Measurements from ENCODE around the gene CA12. TPM values are rescaled to one million over a fixed set of nuclear protein-coding genes. Genes with fewer than 3 reads are reported as not detected.

Gene CA12
- polyA plus RNA-seq, 6 donors from 2014 or later = not detected

DNA sequence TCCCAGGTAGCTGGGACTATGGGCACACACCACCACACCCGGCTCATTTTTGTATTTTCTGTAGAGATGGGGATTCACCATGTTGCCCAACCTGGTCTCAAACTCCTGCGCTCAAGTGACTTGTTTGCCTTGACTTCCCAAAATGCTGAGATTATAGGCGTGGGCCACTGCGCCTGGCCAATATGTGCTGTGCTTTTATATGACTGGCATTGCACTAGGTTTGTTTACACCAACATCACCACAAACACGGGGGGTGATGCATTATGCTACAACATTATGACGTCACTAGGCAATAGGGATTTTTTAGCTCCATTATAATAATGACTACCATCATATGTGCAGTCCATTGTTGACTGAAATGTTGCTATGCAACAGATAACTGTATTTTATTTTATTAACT, 97.3 kb downstream of the CA12 start:
- Mint-ChIP-seq H3K4me1 (peaks cover 6 to 13% (median 12%) of the 10 kb centered on the region in 3 donors), H3K36me3 (peaks cover 8 to 21% of the 10 kb centered on the region in 2 donors), H3K27ac (no peak overlapping the region), H3K9me3 (no peaks in the 10 kb centered on the region), H3K4me3 (peak overlapping the region in 1 of 8 donors; percentile 19), H3K27me3 (no peaks in the 10 kb centered on the region)
- ATAC-seq (ENCODE audit: low read depth in 2 of 2) = no peak
- no peak for DNase-seq

DNA sequence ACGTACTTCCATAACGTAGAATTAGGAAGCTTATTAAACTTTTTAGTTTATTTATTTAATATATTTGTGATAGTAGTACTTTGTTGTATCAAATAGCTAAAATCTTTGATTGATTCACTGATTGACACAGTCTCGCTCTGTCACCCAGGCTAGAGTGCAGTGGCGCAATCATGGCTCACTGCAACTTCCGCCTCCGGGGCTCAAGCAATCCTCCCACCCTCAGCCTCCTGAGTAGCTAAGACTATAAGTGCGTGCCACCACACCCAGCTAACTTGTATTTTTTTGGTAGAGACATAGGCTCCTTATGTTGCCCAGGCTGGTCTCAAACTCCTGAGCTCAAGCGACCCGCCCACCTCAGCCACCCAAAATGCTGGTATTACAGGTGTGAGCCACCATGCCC, 98.5 kb downstream of the CA12 start:
- Mint-ChIP-seq H3K36me3 (peaks cover 8 to 18% of the 10 kb centered on the region in 2 donors), H3K4me1 (peaks cover 0 to 14% (median 12%) of the 10 kb centered on the region in 3 donors), H3K4me3 (peak overlapping the region in 1 of 8 donors; percentile 39), H3K27me3 (no peaks in the 10 kb centered on the region), H3K27ac (no peak overlapping the region), H3K9me3 (no peaks in the 10 kb centered on the region)
- DNase-seq (no peak), ATAC-seq (ENCODE audit: low read depth in 2 of 2) (no peak)

DNA sequence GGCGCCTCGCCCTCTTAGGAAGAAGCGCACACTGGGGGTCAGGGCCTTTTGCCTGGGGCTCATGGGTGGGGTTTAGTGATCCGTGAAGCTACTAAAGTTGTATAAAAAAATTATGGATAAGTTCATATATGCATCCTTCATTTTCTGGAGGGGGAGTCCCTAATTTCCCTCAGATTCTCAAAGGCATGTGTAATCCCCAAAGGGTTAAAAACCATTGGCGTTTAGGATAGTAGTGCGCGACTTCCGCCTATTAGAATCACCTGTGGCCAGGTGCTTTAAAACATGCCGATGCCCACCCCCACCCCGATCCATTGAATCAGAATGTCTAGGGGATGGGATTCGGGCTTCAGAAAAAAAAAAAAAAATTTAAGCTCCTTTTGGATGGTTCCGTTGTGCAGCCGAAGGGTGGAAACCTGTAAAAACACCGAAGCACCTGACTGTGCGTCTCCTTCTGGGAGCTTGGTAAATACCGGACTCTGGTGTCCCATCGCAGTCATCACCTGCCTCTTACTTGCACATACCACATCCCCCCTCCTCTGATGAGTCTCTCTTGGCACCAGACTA, 103.7 kb downstream of the CA12 start:
- ATAC-seq (ENCODE audit: low read depth in 2 of 2) (no peak), DNase-seq (no peak)
- Mint-ChIP-seq H3K9me3 (no peaks in the 10 kb centered on the region), H3K27ac (peak overlapping the region; percentile 49 to 91 (median 77)), H3K36me3 (peaks cover 0 to 5% of the 10 kb centered on the region in 2 donors), H3K27me3 (no peaks in the 10 kb centered on the region), H3K4me3 (peak overlapping the region; percentile 72 to 94 (median 87)), H3K4me1 (peaks cover 8 to 21% (median 18%) of the 10 kb centered on the region in 3 donors)

DNA sequence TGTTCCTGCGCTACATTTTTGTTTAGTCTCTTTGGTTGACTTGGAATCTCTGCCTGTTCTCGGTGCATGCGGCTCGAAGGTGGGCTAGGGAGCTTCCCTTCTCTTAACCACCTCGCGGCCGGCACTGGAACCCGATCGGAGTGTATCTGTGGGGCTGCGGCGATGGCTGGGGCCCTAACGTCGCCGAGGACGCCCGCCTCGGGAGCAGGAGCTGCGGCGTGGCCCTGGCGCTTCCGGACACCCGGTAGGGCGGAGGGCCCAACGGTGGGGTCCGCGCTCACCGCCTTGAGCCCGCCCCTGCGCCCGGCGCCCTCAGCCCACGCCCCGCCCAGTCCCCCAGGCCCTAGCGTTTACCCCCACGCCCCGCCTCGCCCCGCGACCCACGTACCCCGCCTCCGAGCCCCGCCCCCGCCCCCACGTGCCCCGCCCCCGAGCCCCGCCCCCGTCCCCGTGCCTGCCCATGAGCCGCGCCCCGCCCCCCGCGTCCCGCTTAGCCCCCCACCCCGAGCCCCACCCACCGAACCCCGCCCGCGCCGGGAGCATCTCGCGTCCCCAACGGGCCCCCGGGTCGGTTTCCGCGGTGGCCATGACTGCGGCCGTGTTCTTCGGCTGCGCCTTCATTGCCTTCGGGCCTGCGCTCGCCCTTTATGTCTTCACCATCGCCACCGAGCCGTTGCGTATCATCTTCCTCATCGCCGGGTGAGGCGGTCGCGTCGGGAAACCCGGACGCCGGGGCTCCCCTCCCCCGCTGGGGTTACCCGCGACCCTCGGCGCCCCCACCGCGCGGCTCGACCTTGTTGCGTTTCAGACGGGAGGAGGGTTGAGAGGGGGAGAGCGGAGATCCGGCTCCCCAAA, 104.4 kb downstream of the CA12 start, which contains the start of gene APH1B:
TSS of gene APH1B (plus strand) at position 568 of the 855 bp plus-strand sequence. CDS start at position 587, 19 bp downstream.
- peak; percentile 78 to 81 for ATAC-seq (ENCODE audit: low read depth in 2 of 2)

DNA sequence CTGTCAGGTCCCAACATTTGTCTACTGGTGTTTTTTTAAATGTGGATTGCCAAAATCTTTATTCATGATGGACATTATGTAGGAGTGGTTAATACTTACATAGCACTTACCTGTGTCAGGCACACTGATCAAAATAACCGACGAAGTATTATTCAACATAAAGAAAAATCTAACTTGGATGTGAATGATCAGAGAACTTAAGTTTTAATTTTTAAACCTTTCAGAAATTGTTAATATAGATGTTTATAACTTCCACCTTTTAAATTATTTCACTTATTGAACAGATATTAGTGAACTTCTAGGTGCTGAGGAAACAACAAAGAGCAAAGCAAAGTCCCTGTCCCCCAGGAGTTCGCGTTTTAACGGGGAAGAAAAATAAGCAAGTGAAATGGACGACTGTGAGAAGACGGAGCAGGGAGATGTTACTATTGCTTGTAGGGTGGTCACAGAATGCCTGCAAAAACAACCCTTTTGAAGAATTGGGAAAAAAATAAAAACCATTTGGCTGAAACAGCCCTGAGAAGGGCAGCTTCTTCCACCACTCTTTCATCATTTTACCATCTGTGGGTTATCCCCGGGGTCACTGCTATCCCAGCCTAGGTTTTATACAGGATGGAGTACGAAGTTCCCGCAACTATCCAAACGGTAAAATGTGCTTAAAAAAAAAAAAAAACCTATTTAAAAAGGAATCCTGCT, 105.2 kb downstream of the CA12 start:
- Mint-ChIP-seq H3K4me3 (peak overlapping the region; percentile 72 to 93 (median 89)), H3K27me3 (no peaks in the 10 kb centered on the region), H3K27ac (peak overlapping the region; percentile 40 to 93 (median 81)), H3K9me3 (no peaks in the 10 kb centered on the region), H3K4me1 (peaks cover 8 to 21% (median 18%) of the 10 kb centered on the region in 3 donors), H3K36me3 (peaks cover 0 to 5% of the 10 kb centered on the region in 2 donors)
- DNase-seq (no peak), ATAC-seq (ENCODE audit: low read depth in 2 of 2) (peak in 1 of 2 donors; percentile 1)

More for the DNA sequence above, 104.4 kb downstream of the CA12 start, which contains the start of gene APH1B:
- Mint-ChIP-seq H3K27me3 (no peaks in the 10 kb centered on the region), H3K27ac (peak within 1 kb of the TSS; percentile 72 to 93 (median 90)), H3K4me1 (peaks cover 8 to 21% (median 18%) of the 10 kb centered on the region in 3 donors), H3K9me3 (no peaks in the 10 kb centered on the region), H3K4me3 (peak within 1 kb of the TSS; percentile 72 to 94 (median 90)), H3K36me3 (peaks cover 0 to 5% of the 10 kb centered on the region in 2 donors)
- peak; percentile 81 for DNase-seq

DNA sequence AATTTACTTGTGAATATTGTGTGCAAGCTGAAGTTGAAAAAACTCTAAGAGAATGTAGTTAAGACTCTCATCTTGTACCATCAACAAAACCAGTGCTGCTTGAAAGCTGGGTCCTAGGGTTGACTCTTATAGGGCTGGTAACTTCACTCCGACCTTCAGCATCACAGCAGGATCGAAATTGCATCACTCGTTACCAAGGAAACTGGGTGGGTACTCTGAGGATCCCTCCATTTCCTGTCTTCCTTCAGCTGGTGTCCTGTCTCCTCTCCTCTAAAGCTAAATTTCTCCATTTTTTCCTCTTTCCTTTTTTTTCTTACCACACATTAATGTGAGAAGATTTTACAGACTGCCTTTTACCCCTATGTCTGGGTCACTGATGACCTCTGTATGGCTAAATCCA, 107.2 kb downstream of the CA12 start:
- peaks cover 10 to 18% (median 18%) of the 10 kb centered on the region in 3 donors for H3K4me1 Mint-ChIP-seq
- H3K27ac Mint-ChIP-seq = peak overlapping the region in 4 of 6 donors; percentile 15 to 89 (median 40)

More for the DNA sequence above, 107.2 kb downstream of the CA12 start:
- Mint-ChIP-seq H3K4me3 (peak overlapping the region in 1 of 8 donors; percentile 43), H3K9me3 (no peaks in the 10 kb centered on the region), H3K27me3 (no peaks in the 10 kb centered on the region), H3K36me3 (peaks cover 2 to 5% of the 10 kb centered on the region in 2 donors)
- ATAC-seq (ENCODE audit: low read depth in 2 of 2) (no peak), DNase-seq (no peak)

Other genes starting within 250 kb of the CA12 start
- 100 to 1,000 TPM in 5 of 6 donors, 10 to 100 TPM in 1; 87.2 to 215 (median 166) TPM for gene RPS27L, start 224.4 kb downstream of the CA12 start, polyA plus RNA-seq (ENCODE audit: low read depth in 6 of 6)
- gene RAB8B, start 192.2 kb downstream of the CA12 start, polyA plus RNA-seq (ENCODE audit: low read depth in 6 of 6) = 10 to 100 TPM; 24.4 to 64.4 (median 58.6) TPM
- gene APH1B, start 104.2 kb downstream of the CA12 start, polyA plus RNA-seq (ENCODE audit: low read depth in 6 of 6) = 10 to 100 TPM; 12.6 to 26.5 (median 20.0) TPM
- 10 to 100 TPM; 53.6 to 88.0 (median 58.7) TPM for gene USP3, start 122.7 kb upstream of the CA12 start, polyA plus RNA-seq (ENCODE audit: low read depth in 6 of 6)
- under 1 TPM in 5 of 6 donors, not detected in 1; 0.37 to 0.91 (median 0.48) TPM for gene FBXL22, start 215.5 kb upstream of the CA12 start, polyA plus RNA-seq (ENCODE audit: low read depth in 6 of 6)